Neutrophil (primary cell): Measurements from ENCODE around the gene SEMA3A.
"Not testable (repeated sequence)": the region's sequence is repeated elsewhere in the genome, so short reads cannot be mapped to it uniquely, and the experiment has no call there.

Experiments
- H3K27ac ChIP-seq: fragments of 200-600 bp; sonication (generic); 2 replicates; pipeline ENCODE4 v1.5.1; 2016; ENCODE audit warnings: mild to moderate bottlenecking, moderate library complexity
- H3K27me3 ChIP-seq: fragments of 200-600 bp; sonication (generic); 2 replicates; pipeline ENCODE4 v1.6.0; 2016; ENCODE audit warnings: mild to moderate bottlenecking
- H3K36me3 ChIP-seq: fragments of 200-600 bp; sonication (generic); 2 replicates; pipeline ENCODE4 v1.5.1; 2017
- H3K4me1 ChIP-seq, 2 experiments: fragments of 200-600 bp in 1 of 2; sonication (generic) in 1 of 2; 1 replicate in 1 of 2; 2 replicates in 1 of 2; pipeline versions ENCODE4 v1.5.1 to v1.6.1; 2013 to 2016; ENCODE audit warnings: low read depth in 1 of 2, low read length in 1 of 2, mild to moderate bottlenecking in 1 of 2, moderate library complexity in 1 of 2; ENCODE audit not compliant: control insufficient read depth in 1 of 2, insufficient read depth in 1 of 2
- H3K4me3 ChIP-seq, 2 experiments: fragments of 200-600 bp in 1 of 2; sonication (generic) in 1 of 2; 1 replicate in 1 of 2; 2 replicates in 1 of 2; pipeline ENCODE4 v1.5.1; 2013 to 2016; ENCODE audit warnings: low read depth in 1 of 2, low read length in 1 of 2, mild to moderate bottlenecking in 1 of 2, moderate library complexity in 1 of 2
- H3K9me3 ChIP-seq: fragments of 200-600 bp; sonication (generic); 2 replicates; pipeline ENCODE4 v1.5.1; 2016
- CTCF ChIP-seq: fragments of 200-600 bp; sonication (generic); IDR thresholded peaks from 2 replicates; pipeline ENCODE4 v1.5.1; 2016; ENCODE audit warnings: antibody characterized with exemption

SEMA3A gene

GRCh38 chr7:84069033-84069432 is 125.6 kb downstream of the SEMA3A start:
- Histone ChIP-seq H3K27ac (no peak overlapping the region), H3K36me3 (no peaks in the 10 kb centered on the region), H3K27me3 (no peaks in the 10 kb centered on the region), H3K4me1 (no peaks in the 10 kb centered on the region), H3K9me3 (no peaks in the 10 kb centered on the region), H3K4me3 (no peak overlapping the region)
- TF ChIP-seq CTCF = no peak

- not testable (repeated sequence) for H3K27ac ChIP-seq, H3K4me1 ChIP-seq, H3K36me3 ChIP-seq, H3K4me3 ChIP-seq, H3K27me3 ChIP-seq, H3K9me3 ChIP-seq
Measured at GRCh38 chr7:84062489-84062901, 132.1 kb downstream of the SEMA3A start.

- H3K4me1 ChIP-seq = no peaks in the 10 kb centered on the region
- no peaks in the 10 kb centered on the region for H3K36me3 ChIP-seq
- H3K4me3 ChIP-seq = no peak overlapping the region
- no peak overlapping the region for H3K27ac ChIP-seq
- no peak for TF ChIP-seq CTCF
- no peaks in the 10 kb centered on the region for H3K9me3 ChIP-seq
- H3K27me3 ChIP-seq = no peaks in the 10 kb centered on the region
Measured at GRCh38 chr7:84060760-84061261, 133.8 kb downstream of the SEMA3A start.

GRCh38 chr7:84060000-84060399 is 134.6 kb downstream of the SEMA3A start:
- no peaks in the 10 kb centered on the region for H3K27me3 ChIP-seq
- no peaks in the 10 kb centered on the region for H3K9me3 ChIP-seq
- no peaks in the 10 kb centered on the region for H3K4me1 ChIP-seq
- no peak overlapping the region for H3K27ac ChIP-seq
- no peak overlapping the region for H3K4me3 ChIP-seq
- no peak for TF ChIP-seq CTCF
- H3K36me3 ChIP-seq = no peaks in the 10 kb centered on the region

- TF ChIP-seq CTCF = no peak
- Histone ChIP-seq H3K4me1 (no peaks in the 10 kb centered on the region), H3K27ac (no peak overlapping the region), H3K9me3 (no peaks in the 10 kb centered on the region), H3K4me3 (no peak overlapping the region), H3K36me3 (no peaks in the 10 kb centered on the region), H3K27me3 (no peaks in the 10 kb centered on the region)
Measured at GRCh38 chr7:84058311-84059076, 136.1 kb downstream of the SEMA3A start.

- Histone ChIP-seq H3K36me3 (no peaks in the 10 kb centered on the region), H3K27ac (no peak overlapping the region), H3K9me3 (no peaks in the 10 kb centered on the region), H3K27me3 (no peaks in the 10 kb centered on the region), H3K4me1 (no peaks in the 10 kb centered on the region), H3K4me3 (no peak overlapping the region)
- TF ChIP-seq CTCF = no peak
Measured at GRCh38 chr7:84057576-84057975, 137.0 kb downstream of the SEMA3A start.
